NCI-H524 treated with DMSO at 0.1 percent for 48 hours (cell line): ENCODE results near the gene PIN4.
A peak's percentile ranks its signal among the peaks of the same experiment; 100 is the strongest.
"Not testable (repeated sequence)": the region's sequence is repeated elsewhere in the genome, so short reads cannot be mapped to it uniquely, and the experiment has no call there.

ENCODE experiments used
- DNase-seq: peaks from one replicate; lab custom pipeline; 2025; lab: John Stamatoyannopoulos, UW

The PIN4 gene

DNA sequence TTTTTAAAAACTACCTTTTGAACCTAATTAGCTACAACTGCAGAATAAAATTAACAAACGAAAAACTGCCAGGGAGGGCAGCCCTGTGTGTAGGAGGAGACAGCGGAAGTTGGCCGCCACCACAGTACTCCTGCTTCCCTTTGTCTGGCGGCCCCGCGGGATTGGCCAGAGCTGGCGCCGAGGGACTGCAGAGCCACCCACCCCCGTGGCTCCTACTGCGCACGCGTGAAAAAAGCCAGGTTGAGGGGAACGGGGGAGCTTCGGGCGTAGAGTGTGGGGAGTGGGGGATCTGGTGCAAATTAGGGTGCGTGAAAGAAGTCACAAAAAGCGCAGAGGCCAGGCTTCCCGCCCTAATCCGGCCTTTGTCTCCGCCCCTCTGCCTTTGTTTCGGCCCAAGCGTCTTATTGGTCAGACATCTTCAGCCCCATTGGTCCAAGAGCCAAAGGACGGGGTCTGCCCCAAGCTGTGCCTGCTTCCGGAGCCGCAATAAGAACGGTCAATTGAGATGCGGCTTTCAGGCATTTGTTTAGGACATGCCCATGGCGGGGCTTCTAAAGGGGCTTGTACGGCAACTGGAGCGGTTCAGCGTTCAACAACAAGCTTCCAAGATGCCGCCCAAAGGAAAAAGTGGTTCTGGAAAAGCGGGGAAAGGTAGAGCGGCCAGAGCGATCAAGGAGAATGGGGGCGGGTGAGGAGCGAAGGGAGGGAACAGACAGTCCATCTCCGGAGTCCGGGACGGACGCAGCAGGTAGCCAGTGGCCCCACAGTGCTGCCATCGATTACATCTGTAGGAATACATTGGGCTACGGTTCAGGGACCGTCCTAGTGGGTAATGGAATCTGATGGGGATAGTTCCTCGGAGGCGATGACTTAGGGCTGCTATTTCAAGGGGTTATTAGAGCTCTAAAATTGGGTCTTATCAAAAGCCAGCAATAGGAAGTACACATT lies at the start of gene PIN4:
Gene PIN4, plus strand, starts transcription at position 580 of the 948 bp plus-strand sequence. Its CDS starts 29 bp downstream, at position 609.
- peak; percentile 98 for DNase-seq

DNA sequence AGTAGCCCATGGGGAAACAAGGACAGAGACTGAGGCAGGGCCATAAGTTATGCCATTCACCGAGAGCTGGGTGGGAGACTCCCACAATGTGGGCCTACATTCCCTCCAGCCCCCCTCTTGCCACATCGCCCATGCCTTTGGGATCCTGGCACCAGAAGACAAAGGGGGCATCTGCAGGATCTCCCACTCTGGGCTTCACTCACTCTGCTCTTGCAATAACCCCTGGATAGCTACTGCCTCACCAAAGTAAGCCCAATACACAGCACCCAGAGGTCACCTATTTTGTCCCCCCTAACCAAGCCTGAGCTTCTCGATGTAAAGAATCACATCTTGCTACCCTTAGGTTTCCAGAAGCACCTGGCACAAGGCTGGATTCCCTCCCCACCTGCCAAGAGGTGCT lies 49.1 kb upstream of the PIN4 start:
- no peak for DNase-seq

DNA sequence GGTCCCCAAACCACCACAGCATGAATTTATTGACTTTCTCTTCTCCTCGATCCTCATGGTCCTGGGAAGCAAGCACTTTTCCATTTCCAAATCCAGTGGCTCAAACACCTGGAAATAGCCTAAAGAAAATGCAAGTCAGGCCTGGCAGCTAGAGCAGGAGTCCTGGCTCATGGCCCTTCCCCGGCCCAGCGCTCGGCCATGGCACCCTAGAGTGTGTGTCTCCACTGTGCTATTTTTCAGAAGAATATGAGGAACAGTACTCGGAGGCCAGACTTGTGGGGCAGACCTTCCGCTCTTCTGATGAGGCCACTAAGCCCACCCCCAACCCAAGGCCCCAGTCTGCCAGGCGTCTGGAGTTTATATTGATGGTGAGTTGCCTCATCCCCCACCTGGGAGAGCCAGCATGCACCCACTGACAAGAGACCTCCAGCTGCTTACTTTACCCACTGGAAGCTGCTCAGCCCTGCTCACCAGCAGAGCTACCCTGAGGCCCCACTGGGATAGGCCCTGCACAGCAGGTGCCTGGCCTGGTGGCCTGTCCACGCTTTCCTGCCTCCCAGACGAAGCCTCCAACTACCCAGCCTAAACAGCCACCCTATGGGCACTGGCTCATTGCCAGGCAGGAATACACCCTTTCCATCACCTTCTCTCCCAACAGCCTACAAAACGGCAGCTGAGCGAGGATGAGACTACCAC lies 47.6 kb upstream of the PIN4 start:
- DNase-seq = no peak

DNA sequence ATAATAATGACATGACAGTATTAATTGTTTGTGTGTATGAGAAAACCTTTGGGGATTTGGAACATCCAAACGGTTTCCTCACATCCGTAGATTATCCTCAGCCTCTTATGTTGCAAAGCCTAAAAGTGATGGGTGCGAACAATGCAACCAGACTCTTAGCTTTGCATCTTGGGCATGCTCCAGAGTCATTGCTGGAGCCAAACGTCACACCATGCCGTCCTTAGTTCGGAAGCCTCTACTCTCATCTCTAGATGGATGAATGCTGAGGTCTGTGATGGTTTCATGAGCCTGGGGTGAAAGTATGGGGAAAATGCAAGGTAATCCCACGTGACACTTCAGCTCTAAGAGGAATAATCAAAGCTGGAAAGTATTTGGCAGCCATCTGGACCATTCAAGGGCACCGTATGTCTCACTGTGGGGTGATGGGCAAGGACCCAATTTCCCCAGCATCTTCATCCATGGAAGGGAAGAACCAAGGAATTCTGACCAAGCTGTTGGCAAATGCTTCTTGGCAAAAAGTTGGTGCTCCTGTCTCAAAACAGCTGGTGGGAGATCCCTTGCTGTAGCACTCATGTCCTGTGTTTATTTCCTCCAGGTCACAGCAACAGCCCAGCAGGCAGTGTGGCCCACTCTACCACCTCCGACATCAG lies 43.6 kb upstream of the PIN4 start:
- peak; percentile 83 for DNase-seq

DNA sequence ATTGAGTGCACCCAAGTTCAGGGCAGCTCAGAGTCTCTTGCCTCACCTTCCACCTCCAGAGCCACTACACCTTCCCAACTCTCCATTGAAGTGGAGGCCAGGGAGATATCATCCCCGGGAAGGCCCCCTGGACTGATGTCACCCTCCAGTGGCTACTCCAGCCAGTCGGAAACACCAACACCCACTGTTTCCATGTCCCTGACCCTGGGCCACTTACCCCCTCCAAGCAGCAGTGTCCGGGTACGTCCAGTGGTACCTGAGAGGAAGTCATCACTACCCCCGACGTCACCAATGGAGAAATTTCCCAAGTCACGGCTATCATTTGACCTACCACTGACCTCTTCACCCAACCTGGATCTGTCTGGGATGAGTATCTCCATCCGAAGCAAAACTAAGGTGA lies 42.0 kb upstream of the PIN4 start:
- no peak for DNase-seq

DNA sequence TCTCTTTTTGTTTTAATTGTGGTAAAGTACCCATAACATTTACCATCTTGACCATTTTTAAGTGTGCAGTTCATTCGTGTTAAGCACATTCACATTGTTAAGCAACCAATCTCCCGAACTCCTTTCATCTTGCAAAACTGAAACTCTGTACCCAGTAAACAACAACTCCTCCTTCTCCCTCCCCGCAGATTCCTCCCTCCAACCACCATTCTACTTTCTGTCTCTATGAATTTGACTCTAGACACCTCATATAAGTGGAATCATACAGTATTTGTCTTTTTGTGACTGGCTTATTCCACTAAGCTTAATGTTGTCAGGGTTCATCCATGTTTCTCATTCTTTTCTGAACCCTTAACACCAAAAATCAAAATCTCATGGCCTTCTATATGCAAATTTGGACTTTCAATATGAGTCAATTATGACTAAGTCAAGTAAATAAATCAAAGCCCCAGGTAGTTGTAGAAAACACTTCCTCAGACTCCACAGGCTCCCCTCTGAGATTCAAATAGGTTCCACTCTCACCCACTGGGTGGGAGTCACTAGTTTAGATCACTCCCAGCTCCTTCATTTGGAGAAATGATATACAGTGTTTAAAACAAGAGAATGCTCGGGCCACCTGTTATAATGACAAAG lies 40.1 kb upstream of the PIN4 start:
- no peak for DNase-seq

DNA sequence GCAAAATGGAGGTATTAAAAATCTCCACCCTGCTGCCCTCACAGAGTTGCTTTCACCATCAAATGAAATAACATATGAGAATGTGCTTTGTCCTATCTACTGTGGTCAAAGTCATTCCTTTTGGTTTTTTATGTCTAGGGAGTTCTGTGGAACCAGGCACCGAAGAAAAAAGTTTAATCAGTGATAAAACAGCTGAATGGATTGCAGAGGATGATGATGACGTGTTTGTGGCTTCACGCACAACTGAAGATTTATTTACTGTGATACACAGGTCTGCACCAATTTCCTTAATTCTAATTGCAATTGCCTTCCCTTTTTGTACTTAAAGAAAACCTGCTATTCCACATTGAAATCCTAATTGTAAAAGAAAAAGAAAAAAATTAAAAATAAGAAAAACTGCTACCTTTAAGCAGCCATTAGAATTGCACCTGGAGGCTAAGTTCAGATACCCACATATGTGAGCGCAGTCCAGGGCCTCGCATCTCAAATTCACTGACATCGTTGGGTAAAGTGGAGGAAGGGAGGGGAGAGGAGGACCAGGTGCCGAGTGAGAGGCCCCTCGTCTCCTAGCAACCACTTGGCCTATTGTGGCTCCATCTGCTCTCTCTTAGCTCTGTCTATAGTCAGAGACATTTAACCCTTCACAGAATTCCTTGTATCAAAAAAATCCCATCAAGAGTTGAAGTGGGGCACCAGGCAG lies 39.3 kb upstream of the PIN4 start:
- DNase-seq = peak; percentile 92

DNA sequence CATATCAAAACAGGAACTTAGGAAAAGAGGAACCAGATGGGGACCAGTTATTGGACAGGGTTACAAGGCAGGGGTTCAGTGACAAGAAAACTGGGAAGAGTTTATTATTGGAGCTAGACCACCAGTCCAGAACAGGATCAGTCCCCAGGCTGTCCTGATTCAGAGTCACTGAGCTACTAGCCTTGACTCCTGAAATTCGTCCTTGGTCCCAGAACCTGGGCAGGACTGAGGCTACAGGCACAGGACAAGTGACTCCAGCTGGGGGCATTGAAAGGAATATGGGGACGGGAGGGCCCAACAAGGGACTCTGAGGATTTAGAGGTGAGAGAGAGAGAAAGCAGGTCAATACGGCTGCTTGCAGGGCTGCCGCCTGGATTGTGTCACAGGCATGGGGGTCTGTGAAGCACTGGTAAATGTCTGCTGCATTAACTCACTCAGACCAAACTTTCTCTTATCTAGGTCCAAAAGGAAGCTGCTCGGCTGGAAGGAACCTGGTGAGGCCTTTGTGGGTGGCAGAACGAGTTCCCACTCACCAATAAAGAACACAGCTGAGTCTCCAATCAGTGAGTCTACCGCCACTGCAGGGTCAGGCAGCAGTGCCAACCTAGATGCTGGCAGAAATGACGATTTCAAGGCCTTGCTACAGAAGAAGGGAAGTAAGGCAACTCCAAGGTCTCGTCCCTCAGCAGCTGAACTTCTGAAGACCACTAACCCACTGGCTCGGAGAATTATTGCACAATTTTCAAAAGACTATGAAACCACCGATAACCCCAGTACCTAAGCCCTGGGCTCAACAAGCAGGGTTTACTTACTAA lies 38.6 kb upstream of the PIN4 start:
- no peak for DNase-seq

DNA sequence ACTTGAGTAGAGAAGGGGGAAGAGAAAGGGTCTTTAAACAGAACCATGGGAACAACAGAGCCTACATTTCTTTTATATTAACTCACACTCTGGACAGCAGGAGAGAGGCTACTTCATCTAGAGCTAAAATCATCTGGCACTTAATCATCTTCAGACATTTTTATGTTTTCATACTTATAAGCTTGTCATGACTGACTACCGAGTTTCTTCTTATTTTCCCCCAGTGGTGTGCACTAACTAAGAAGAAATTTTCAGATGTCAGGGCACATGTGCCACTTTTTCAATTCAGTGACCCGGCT lies 38.0 kb upstream of the PIN4 start:
- DNase-seq = no peak

DNA sequence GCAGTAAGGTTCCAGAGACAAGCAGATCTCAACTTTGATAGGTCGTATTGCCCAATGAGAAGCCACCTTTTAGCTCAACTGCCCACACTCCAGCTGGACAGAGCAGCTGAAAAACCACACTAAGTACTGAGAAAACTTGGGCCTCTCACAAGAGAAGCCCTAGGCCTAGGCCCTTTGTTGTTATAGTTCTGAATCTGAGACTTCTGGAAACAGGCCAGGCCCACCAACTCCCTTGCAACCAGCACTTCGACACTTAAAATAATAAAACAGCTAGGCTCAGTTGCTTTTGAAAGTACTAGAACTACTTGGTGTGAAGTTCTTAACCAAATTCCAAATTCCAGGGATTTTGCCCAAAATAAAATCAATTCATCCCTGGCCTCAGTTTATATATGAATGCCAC lies 36.4 kb upstream of the PIN4 start:
- no peak for DNase-seq

DNA sequence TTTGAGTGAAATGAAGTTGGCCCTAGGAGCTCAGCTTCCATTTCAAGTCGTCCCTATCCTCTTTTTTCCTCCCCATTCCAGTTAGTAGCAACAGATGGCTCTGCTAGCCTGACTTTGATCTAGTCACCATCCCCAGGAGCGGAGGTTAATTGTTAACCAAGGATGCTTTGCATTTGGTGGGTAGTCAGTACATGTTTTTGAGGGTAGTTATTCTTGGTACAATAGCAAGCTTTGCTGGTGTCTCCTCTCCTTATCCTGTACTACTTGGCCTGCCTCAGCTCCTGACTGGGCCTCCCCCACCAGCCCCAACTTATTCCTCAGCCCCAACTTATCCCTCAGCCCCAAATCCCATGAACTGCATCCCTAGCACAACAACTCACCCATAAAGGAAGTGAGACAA lies 35.0 kb upstream of the PIN4 start:
- no peak for DNase-seq

DNA sequence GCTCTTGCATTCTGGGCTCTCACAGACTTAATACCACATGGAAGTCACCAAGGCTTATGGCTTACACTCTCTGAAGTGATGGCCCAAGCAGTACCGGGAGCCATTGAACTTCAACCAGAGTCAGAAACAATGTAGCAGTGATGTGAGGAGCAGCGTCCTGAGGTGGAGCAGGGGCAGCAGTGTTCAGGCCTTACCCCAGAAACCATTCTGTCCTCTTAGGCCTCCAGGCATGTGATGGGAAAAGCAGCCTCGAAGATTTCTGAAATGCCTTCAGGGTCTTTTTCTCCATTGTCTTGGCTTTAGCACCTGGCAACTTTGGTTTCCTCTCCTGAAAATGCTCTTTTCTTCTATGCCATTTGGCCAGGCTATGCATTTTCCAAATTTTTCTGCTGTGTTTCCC lies 22.8 kb upstream of the PIN4 start:
- DNase-seq = no peak

DNA sequence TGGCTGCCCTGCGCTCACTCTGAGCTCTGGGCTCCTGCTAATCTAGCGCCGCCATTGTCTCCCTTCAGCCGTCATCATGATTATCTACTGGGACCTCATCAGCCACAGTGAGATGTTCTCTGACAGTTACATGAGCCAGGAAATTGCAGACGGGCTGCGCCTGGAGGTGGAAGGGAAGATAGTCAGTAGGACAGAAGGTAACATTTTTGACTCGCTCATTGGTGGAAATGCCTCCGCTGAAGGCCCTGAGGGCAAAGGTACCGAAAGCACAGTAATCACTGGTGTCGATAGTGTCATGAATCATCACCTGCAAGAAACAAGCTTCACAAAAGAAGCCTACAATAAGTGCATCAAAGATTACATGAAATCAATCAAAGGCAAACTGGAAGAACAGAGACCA lies 21.8 kb upstream of the PIN4 start:
- DNase-seq = no peak

DNA sequence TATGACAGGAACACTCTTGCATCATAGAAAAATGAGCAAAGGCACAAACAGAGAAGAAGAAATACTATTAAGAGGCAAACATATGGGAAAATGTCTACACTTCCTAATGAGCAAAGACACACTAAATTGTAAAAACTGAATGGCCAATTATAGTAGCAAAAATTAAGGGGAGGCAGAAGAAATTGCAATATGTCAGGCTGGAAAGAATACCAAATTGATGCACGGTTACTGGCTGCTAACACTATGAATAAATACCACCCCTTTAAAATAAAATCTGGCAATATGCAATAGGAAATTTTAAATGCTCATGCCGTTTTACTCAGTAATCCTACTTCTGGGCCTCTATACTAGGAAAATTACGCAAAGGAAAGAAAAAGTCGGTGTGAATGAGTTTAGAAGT lies 16.0 kb upstream of the PIN4 start:
- DNase-seq = no peak

DNA sequence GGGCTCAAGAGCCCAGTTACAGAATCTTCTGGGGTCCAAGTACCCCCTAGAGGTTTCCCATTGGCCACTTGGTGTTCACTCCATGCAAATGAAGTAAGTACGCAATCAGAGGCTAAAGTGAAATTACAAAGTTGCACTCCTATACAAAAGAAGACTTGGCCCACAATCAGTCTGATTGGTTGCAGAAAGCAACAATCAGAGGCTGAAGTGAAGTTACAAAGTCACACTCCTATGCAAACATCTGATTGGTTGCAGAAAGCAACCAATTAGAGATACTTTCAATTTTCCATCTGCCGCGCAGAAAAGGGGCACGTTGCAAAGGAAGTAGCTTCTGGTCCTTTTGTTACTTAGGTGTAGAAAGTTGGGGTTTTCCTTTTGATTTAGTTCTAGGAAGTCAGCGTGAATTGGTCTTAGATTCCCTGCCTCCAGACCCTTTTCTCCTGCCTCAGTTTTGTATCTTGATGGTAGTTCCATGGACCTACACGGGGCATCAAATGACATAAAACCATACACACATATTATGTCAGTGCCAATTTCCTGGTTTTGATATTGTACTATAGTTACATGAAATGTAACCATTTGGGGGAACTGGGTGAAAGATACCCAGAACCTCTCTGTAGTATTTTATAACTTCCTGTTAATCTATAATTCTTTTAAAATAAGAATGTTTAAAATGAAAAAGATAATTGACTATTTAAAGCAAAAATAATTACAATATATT lies 12.4 kb upstream of the PIN4 start:
- DNase-seq = no peak

DNA sequence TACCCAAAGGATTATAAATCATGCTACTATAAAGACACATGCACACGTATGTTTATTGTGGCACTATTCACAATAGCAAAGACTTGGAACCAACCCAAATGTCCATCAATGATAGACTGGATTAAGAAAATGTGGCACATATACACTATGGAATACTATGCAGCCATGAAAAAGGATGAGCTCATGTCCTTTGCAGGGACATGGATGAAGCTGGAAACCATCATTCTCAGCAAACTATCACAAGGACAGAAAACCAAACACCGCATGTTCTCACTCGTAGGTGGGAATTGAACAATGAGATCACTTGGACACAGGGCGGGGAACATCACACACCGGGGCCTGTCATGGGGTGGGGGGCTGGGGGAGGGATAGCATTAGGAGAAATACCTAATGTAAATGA lies 5.3 kb upstream of the PIN4 start:
- not testable (repeated sequence) for DNase-seq

DNA sequence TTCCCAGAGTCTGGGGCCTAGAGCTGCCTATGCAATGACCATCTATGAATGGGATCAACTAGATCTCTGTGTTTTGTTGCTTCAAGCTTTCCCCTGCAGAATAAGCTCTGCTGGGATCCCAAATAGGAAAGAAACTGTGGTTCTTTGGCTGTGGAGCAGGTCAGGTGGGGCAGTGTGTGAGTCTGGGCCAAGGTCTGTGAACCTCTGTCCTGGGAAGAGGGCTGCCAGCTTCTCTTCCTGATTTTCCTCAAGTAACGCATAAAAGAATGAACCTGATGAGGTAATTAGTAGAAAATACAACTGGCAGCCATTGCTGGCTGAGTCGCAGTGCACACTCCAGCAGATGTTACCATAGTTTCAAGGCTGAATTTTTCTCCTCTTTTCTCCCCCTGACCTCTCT lies 4.6 kb upstream of the PIN4 start:
- no peak for DNase-seq

DNA sequence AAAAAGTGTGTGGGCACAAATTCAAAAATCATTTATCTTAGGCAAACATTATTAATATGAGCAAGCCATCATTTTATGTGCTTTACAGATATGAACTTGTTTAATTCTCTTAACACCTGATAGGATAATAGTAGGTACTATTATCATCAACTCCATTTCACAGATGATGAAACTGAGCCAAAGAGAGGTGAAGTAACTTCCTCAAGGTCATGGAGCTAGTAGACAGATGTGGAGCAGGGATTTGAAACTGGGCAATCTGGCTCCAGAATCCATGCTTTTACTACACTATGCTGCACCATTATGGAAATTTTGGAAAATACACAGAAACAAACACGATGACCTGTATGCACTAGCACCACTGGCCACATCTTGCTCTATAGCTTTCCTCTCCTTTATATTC lies 1.0 kb upstream of the PIN4 start:
- no peak for DNase-seq

DNA sequence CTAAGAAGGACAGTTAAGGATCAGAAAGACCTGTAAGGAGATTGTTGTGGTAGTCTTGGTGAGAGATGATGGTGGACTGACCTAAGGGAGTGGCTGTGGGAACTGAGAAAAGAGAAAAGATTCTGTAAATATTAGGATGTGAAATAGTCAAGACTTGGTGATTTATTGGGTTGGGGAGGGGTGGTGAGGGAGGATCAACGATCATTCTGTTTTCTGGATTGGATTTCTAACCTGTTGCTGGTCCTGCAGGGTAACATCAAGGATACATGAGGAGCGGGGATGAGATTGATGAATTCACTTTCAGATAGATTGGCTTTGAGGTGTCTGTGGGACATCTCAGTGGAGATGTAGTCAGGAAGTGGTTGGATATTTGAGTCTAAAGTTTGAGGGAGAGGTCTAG lies 1.4 kb downstream of the PIN4 start:
- DNase-seq = no peak

DNA sequence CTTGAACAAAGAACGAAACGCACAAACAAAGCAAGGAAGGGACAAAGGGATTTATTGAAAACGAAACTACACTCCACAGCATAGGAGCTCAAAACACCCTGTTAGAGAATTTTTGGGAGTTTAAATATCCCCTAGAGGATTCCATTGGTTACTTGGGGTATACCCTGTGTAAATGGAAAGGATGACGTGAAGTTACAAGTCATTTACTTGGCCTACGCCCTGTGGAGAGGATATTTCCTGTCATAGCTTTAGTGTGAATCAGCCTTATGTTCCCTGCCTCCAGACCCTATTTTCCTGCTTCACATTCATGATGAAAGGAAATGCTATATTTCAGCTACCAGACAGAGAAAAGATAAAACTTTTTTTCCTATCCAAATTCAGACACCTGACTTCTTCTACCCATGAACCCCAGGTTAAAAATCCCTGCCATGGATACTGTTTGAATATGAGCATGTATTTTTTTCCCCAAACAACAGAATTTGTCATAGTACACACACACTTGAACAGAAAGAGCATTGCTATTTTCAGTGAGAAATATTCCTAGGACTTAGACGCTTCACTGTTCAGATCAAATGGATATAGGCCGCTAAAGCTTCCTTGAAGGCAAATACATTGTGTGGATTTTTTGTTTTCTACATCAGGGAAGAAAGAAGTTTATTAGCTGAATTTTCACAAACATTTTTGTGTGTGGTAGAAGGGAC lies 20.4 kb downstream of the PIN4 start:
- no peak for DNase-seq
